C4-2B (cell line): ENCODE measurements around the gene IL1A.
A peak's percentile ranks its signal among the peaks of the same experiment; 100 is the strongest.

Experiments used
- H3K27ac ChIP-seq: fragments of 450-650 bp; 2 replicates; pipeline ENCODE4 v1.5.1; 2017
- CTCF ChIP-seq: fragments of 450-650 bp; conservative IDR thresholded peaks from 2 replicates; pipeline ENCODE4 v1.5.1; 2017; ENCODE audit warnings: mild to moderate bottlenecking
- ZFX ChIP-seq: fragments of 450-650 bp; IDR thresholded peaks from 2 replicates; pipeline ENCODE4 v1.6.1; 2017

Gene IL1A

GRCh38 chr2:112767693-112768330 lies 16.5 kb downstream of the IL1A start:
- no peak overlapping the region for H3K27ac ChIP-seq
- TF ChIP-seq CTCF (no peak), ZFX (no peak)

GRCh38 chr2:112765251-112765650 lies 19.0 kb downstream of the IL1A start:
- TF ChIP-seq ZFX: no peak
- TF ChIP-seq CTCF: no peak
- peak overlapping the region; percentile 81 for H3K27ac ChIP-seq

GRCh38 chr2:112764071-112765044 lies 19.9 kb downstream of the IL1A start, which contains the start of gene CKAP2L:
CKAP2L (minus strand) TSS chr2:112764609; CDS start chr2:112764598, 11 bp downstream.
- peak; percentile 80 for TF ChIP-seq ZFX
- no peak for TF ChIP-seq CTCF
- peak within 1 kb of the TSS; percentile 81 for H3K27ac ChIP-seq

- TF ChIP-seq ZFX (no peak), CTCF (no peak)
- H3K27ac ChIP-seq: no peak overlapping the region
These were observed 22.0 kb downstream of the IL1A start for GRCh38 chr2:112762276-112762675.

- H3K27ac ChIP-seq: no peak overlapping the region
- TF ChIP-seq ZFX (no peak), CTCF (no peak)
These were observed 24.1 kb downstream of the IL1A start for GRCh38 chr2:112760149-112760548.

GRCh38 chr2:112758711-112759110 lies 25.6 kb downstream of the IL1A start:
- H3K27ac ChIP-seq: no peak overlapping the region
- TF ChIP-seq ZFX (no peak), CTCF (no peak)

- TF ChIP-seq CTCF (no peak), ZFX (no peak)
- no peak overlapping the region for H3K27ac ChIP-seq
These were observed 27.0 kb downstream of the IL1A start for GRCh38 chr2:112757265-112757664.
